Peyer's patch (tissue), 4 donors: ENCODE data around the gene C19orf12. TPM values are rescaled to one million over a fixed set of nuclear protein-coding genes. Genes with fewer than 3 reads are reported as not detected.
"Not testable (repeated sequence)": the region's sequence is repeated elsewhere in the genome, so short reads cannot be mapped to it uniquely, and the experiment has no call there.

Experiments
- DNase-seq, 3 donors: peaks; one replicate each; pipeline ENCODE4 v3.0.0-alpha.2; 2017 to 2019
- H3K27ac ChIP-seq, 4 donors: fragments of 200-600 bp; sonication (generic); one replicate each; pipeline ENCODE4 v1.5.1; 2016 to 2019
- H3K27me3 ChIP-seq, 2 donors: fragments of 200-600 bp; sonication (generic); one replicate each; pipeline ENCODE4 v1.5.1; 2019
- H3K36me3 ChIP-seq, 3 donors: fragments of 200-600 bp; sonication (generic); one replicate each; pipeline ENCODE4 v1.5.1; 2016 to 2019
- H3K4me1 ChIP-seq, 4 donors: fragments of 200-600 bp; sonication (generic); one replicate each; pipeline ENCODE4 v1.5.1; 2016 to 2019
- H3K4me3 ChIP-seq, 4 donors: fragments of 200-600 bp; sonication (generic); 1 replicate in 3 of 4; 2 replicates in 1 of 4; pipeline ENCODE4 v1.5.1; 2016 to 2019; ENCODE audit warnings: mild to moderate bottlenecking in 1 of 4
- H3K9me3 ChIP-seq, 4 donors: fragments of 200-600 bp; sonication (generic); one replicate each; pipeline ENCODE4 v1.5.1; 2016 to 2019; ENCODE audit warnings: mild to moderate bottlenecking in 1 of 4
- CTCF ChIP-seq, 6 experiments: fragments of 450-650 bp in 4 of 6; fragments of 200-600 bp in 2 of 6; sonication (generic) in 1 of 6; IDR thresholded peaks; one replicate each; pipeline ENCODE4 v1.5.1; 2017 to 2019; ENCODE audit warnings: antibody characterized with exemption in 6 of 6, mild to moderate bottlenecking in 3 of 6, moderate library complexity in 1 of 6
- POLR2A ChIP-seq, 2 donors: fragments of 450-650 bp; IDR thresholded peaks; one replicate each; pipeline ENCODE4 v1.5.1; 2017; ENCODE audit warnings: antibody characterized with exemption in 2 of 2, mild to moderate bottlenecking in 2 of 2, moderate library complexity in 2 of 2
- total RNA-seq, 4 donors: library from RNA; depleted of rRNA; stranded (reverse); fragments of >200 nt; gene quantifications; one replicate each; pipeline ENCODE4 v1.1.0, GENCODE V29; 2016

C19orf12 gene
- total RNA-seq, 4 donors from 2014 or later: 18.2 to 49.1 (median 28.2) TPM

- Histone ChIP-seq H3K9me3 (no peaks in the 10 kb centered on the region), H3K4me3 (peak overlapping the region; percentile 81 to 99 (median 90)), H3K4me1 (peaks cover 4 to 50% (median 12%) of the 10 kb centered on the region in 4 donors), H3K27ac (peak overlapping the region; percentile 89 to 97 (median 92)), H3K27me3 (no peaks in the 10 kb centered on the region), H3K36me3 (no peaks in the 10 kb centered on the region)
- peak in 2 of 3 donors; percentile 24 to 59 for DNase-seq
- TF ChIP-seq POLR2A (IDR thresholded peaks at IDR 0.05): no peak
- no peak for TF ChIP-seq CTCF (IDR thresholded peaks at IDR 0.05)
These were observed 599 bp downstream of the C19orf12 start for GRCh38 chr19:29714371-29714952.

- peak overlapping the region in 1 of 4 donors; percentile 42 for H3K27ac ChIP-seq
- H3K9me3 ChIP-seq: no peaks in the 10 kb centered on the region
- TF ChIP-seq POLR2A (IDR thresholded peaks at IDR 0.05): no peak
- no peak for TF ChIP-seq CTCF (IDR thresholded peaks at IDR 0.05)
- H3K4me3 ChIP-seq: no peak overlapping the region
- no peaks in the 10 kb centered on the region for H3K27me3 ChIP-seq
- peaks cover 4 to 50% (median 12%) of the 10 kb centered on the region in 4 donors for H3K4me1 ChIP-seq
- no peaks in the 10 kb centered on the region for H3K36me3 ChIP-seq
- DNase-seq: no peak
These were observed 2.1 kb downstream of the C19orf12 start for GRCh38 chr19:29712744-29713516.

GRCh38 chr19:29711584-29712132 is 3.4 kb downstream of the C19orf12 start:
- Histone ChIP-seq H3K27me3 (no peaks in the 10 kb centered on the region), H3K9me3 (no peaks in the 10 kb centered on the region), H3K4me1 (peaks cover 4 to 47% (median 12%) of the 10 kb centered on the region in 4 donors), H3K27ac (no peak overlapping the region), H3K36me3 (peaks cover 0 to 10% (median 0%) of the 10 kb centered on the region in 3 donors), H3K4me3 (no peak overlapping the region)
- no peak for DNase-seq
- TF ChIP-seq POLR2A (IDR thresholded peaks at IDR 0.05) (no peak), CTCF (IDR thresholded peaks at IDR 0.05) (no peak)

- H3K27me3 ChIP-seq, H3K4me3 ChIP-seq, DNase-seq, H3K9me3 ChIP-seq: not testable (repeated sequence)
- peaks cover 0 to 37% (median 3%) of the 10 kb centered on the region in 4 donors for H3K4me1 ChIP-seq
- H3K27ac ChIP-seq: peak overlapping the region in 3 of 4 donors; percentile 57 to 87 (median 81)
- H3K36me3 ChIP-seq: peaks cover 0 to 31% (median 0%) of the 10 kb centered on the region in 3 donors
These were observed 5.6 kb downstream of the C19orf12 start for GRCh38 chr19:29709440-29709798.

- Histone ChIP-seq H3K9me3 (no peaks in the 10 kb centered on the region), H3K4me1 (peaks cover 0 to 31% (median 3%) of the 10 kb centered on the region in 4 donors), H3K4me3 (peak overlapping the region in 2 of 4 donors; percentile 33 to 42), H3K36me3 (peaks cover 0 to 36% (median 0%) of the 10 kb centered on the region in 3 donors), H3K27me3 (no peaks in the 10 kb centered on the region), H3K27ac (peak overlapping the region in 3 of 4 donors; percentile 57 to 87 (median 81))
- peak in 2 of 3 donors; percentile 86 for DNase-seq
- TF ChIP-seq CTCF (IDR thresholded peaks at IDR 0.05): no peak
- peak; percentile 35 to 45 for TF ChIP-seq POLR2A (IDR thresholded peaks at IDR 0.05)
These were observed 6.3 kb downstream of the C19orf12 start for GRCh38 chr19:29708554-29709439.
